HepG2 (cell line): Measurements from ENCODE around the gene MSMB. TPM values are rescaled to one million over a fixed set of nuclear protein-coding genes. Genes with fewer than 3 reads are reported as not detected.
"Not testable (repeated sequence)": the region's sequence is repeated elsewhere in the genome, so short reads cannot be mapped to it uniquely, and the experiment has no call there.

ENCODE experiments used
- ATAC-seq: fragments of 200-7000 bp; cut with Tn5 transposase; 3 replicates; pipeline ENCODE4 v1.9.1; 2020; ENCODE audit warnings: mild to moderate bottlenecking, moderate library complexity
- BruUV-seq: library from RNA; stranded (reverse); fragments of 400-500 nt; replicated peaks from 2 replicates; lab custom pipeline; 2021; lab: Mats Ljungman, UMichigan
- CTCF ChIA-PET: fragments of 300-600 bp; formaldehyde crosslinking; extraction: SDS; loops from one replicate; lab custom pipeline; 2021; ENCODE audit warnings: low total read pairs, inconsistent platforms, low intra/inter-chr PET ratio; lab: Yijun Ruan, JAX
- POLR2A ChIA-PET: fragments of 350-600 bp; sonication (Branson Sonifier 250); formaldehyde crosslinking; loops from one replicate; lab custom pipeline; 2020; ENCODE audit warnings: antibody characterized with exemption, inconsistent platforms; lab: Yijun Ruan, JAX
- DNase-seq: peaks from one replicate; pipeline ENCODE4 v3.0.0-alpha.2; 2015; ENCODE audit warnings: low spot score
- FAIRE-seq: peaks from 3 replicates; lab custom pipeline; 2011; peaks lifted over from hg19 to GRCh38; lab: Jason Lieb, UNC
- H2AFZ ChIP-seq: one replicate; pipeline ENCODE4 v1.6.1; 2011; ENCODE audit warnings: low read length, inconsistent platforms
- H3K27ac ChIP-seq: fragments of 300-600 bp; 3 replicates; pipeline ENCODE4 v1.8.0; 2011; ENCODE audit warnings: mixed run types, mild to moderate bottlenecking, mixed read lengths, low read length, inconsistent platforms; ENCODE audit not compliant: insufficient read depth; ENCODE audit errors: extremely low read length
- H3K27me3 ChIP-seq, 2 experiments: fragments of 200-600 bp in 1 of 2; 2 replicates in 1 of 2; 3 replicates in 1 of 2; pipeline versions ENCODE4 v1.6.0 to v1.8.0; 2011; ENCODE audit warnings: low read length in 2 of 2, mild to moderate bottlenecking in 2 of 2, moderate library complexity in 2 of 2, inconsistent platforms in 1 of 2; ENCODE audit not compliant: insufficient read depth in 2 of 2, control insufficient read depth in 1 of 2
- H3K36me3 ChIP-seq, 2 experiments: fragments of 200-600 bp in 1 of 2; replicated peaks in 1 of 2; 2 replicates in 1 of 2; 3 replicates in 1 of 2; pipeline versions ENCODE4 v1.5.1 to v1.8.0; 2011; ENCODE audit warnings: low read length in 2 of 2, inconsistent platforms in 1 of 2; ENCODE audit not compliant: insufficient read depth in 2 of 2, control insufficient read depth in 1 of 2
- H3K4me1 ChIP-seq: 2 replicates; pipeline ENCODE4 v1.5.1; 2012; ENCODE audit warnings: low read length, inconsistent platforms; ENCODE audit not compliant: insufficient read depth
- H3K4me2 ChIP-seq: 2 replicates; pipeline ENCODE4 v1.6.0; 2011; ENCODE audit warnings: low read depth, low read length, inconsistent platforms
- H3K4me3 ChIP-seq, 3 experiments: fragments of 200-600 bp in 1 of 3; sonication (generic), shearing (Covaris generic) in 1 of 3; replicated peaks in 1 of 3; 2 replicates each; pipeline ENCODE4 v1.5.1; 2011 to 2016; ENCODE audit warnings: low read length in 3 of 3, inconsistent platforms in 2 of 3, low read depth in 2 of 3, mild to moderate bottlenecking in 2 of 3, control low read depth in 1 of 3, mixed read lengths in 1 of 3; ENCODE audit not compliant: insufficient read depth in 1 of 3
- H3K79me2 ChIP-seq: one replicate; pipeline ENCODE4 v1.6.1; 2011; ENCODE audit warnings: low read length, inconsistent platforms; ENCODE audit not compliant: insufficient read depth
- H3K9ac ChIP-seq: 2 replicates; pipeline ENCODE4 v1.6.0; 2011; ENCODE audit warnings: mild to moderate bottlenecking, low read depth, low read length, inconsistent platforms; ENCODE audit not compliant: insufficient read depth
- H3K9me3 ChIP-seq: 2 replicates; pipeline ENCODE4 v1.5.1; 2012; ENCODE audit warnings: mild to moderate bottlenecking, low read length
- H4K20me1 ChIP-seq: 2 replicates; pipeline ENCODE4 v1.6.0; 2011; ENCODE audit warnings: inconsistent platforms, mild to moderate bottlenecking, low read length, moderate library complexity; ENCODE audit not compliant: insufficient read depth
- CBX2 ChIP-seq, 2 experiments: fragments of 200-600 bp in 1 of 2; sonication (generic); formaldehyde crosslinking in 1 of 2; IDR thresholded peaks; 2 replicates each; pipeline versions ENCODE4 v1.7.0 to v1.8.1; 2018 to 2022; ENCODE audit warnings: low read depth in 2 of 2, low read length in 1 of 2, mild to moderate bottlenecking in 1 of 2, missing genetic modification reagents in 1 of 2
- FOXJ3 ChIP-seq: sonication (generic); formaldehyde crosslinking; IDR thresholded peaks from 2 replicates; pipeline ENCODE4 v1.4.0; 2020; ENCODE audit warnings: missing genetic modification reagents, mild to moderate bottlenecking, borderline replicate concordance
- KLF11 ChIP-seq: IDR thresholded peaks from 2 replicates; pipeline ENCODE4 v1.6.1; 2016; ENCODE audit warnings: missing compliant biosample characterization
- KLF9 ChIP-seq: IDR thresholded peaks from 2 replicates; pipeline ENCODE4 v1.6.1; 2016; ENCODE audit warnings: low read depth
- KMT2B ChIP-seq: IDR thresholded peaks from 2 replicates; pipeline ENCODE4 v1.6.1; 2016; ENCODE audit warnings: missing genetic modification reagents, missing compliant biosample characterization
- MAFF ChIP-seq: IDR thresholded peaks from 2 replicates; pipeline ENCODE4 v1.6.1; 2011; ENCODE audit warnings: low read depth, low read length, improper control_type of control experiment
- MAZ ChIP-seq, 2 experiments: sonication (generic) in 1 of 2; formaldehyde crosslinking in 1 of 2; IDR thresholded peaks; 2 replicates each; pipeline versions ENCODE4 v1.5.0 to v1.6.1; 2012 to 2020; ENCODE audit warnings: low read depth in 2 of 2, mild to moderate bottlenecking in 2 of 2, borderline replicate concordance in 1 of 2, improper control_type of control experiment in 1 of 2, low read length in 1 of 2, missing genetic modification reagents in 1 of 2, moderate library complexity in 1 of 2
- NRL ChIP-seq: sonication (generic); formaldehyde crosslinking; IDR thresholded peaks from 2 replicates; pipeline ENCODE4 v1.5.0; 2020; ENCODE audit warnings: missing genetic modification reagents, mild to moderate bottlenecking, moderate library complexity, borderline replicate concordance
- PAXIP1 ChIP-seq: sonication (generic); formaldehyde crosslinking; conservative IDR thresholded peaks from 2 replicates; pipeline ENCODE4 v1.4.0; 2020; ENCODE audit warnings: mild to moderate bottlenecking, missing genetic modification reagents, moderate library complexity
- PHF20 ChIP-seq: sonication (generic); formaldehyde crosslinking; IDR thresholded peaks from 2 replicates; pipeline ENCODE4 v1.5.0; 2020; ENCODE audit warnings: mild to moderate bottlenecking, missing genetic modification reagents
- SAP130 ChIP-seq: IDR thresholded peaks from 2 replicates; pipeline ENCODE4 v1.6.1; 2016; ENCODE audit warnings: low read depth
- SMARCE1 ChIP-seq: fragments of 450-650 bp; IDR thresholded peaks from 2 replicates; pipeline ENCODE4 v1.6.1; 2017; ENCODE audit warnings: borderline replicate concordance
- ZFX ChIP-seq: sonication (generic); formaldehyde crosslinking; IDR thresholded peaks from 2 replicates; pipeline ENCODE4 v1.4.0; 2020; ENCODE audit warnings: mild to moderate bottlenecking, low read depth, missing genetic modification reagents, moderate library complexity
- ZFY ChIP-seq: sonication (generic); formaldehyde crosslinking; IDR thresholded peaks from 2 replicates; pipeline ENCODE4 v1.4.0; 2020; ENCODE audit warnings: missing genetic modification reagents
- ZFYVE20 ChIP-seq: sonication (generic); formaldehyde crosslinking; IDR thresholded peaks from 2 replicates; pipeline ENCODE4 v1.8.0; 2023; ENCODE audit warnings: low read depth, mild to moderate bottlenecking, moderate library complexity, missing genetic modification reagents, borderline replicate concordance
- ZMYM4 ChIP-seq: sonication (generic); formaldehyde crosslinking; IDR thresholded peaks from 2 replicates; pipeline ENCODE4 v1.8.1; 2023; ENCODE audit warnings: mild to moderate bottlenecking, missing genetic modification reagents
- ZNF232 ChIP-seq: sonication (generic); formaldehyde crosslinking; IDR thresholded peaks from 2 replicates; pipeline ENCODE4 v1.4.0; 2020; ENCODE audit warnings: missing genetic modification reagents, borderline replicate concordance
- ZNF24 ChIP-seq: fragments of 450-650 bp; IDR thresholded peaks from 2 replicates; pipeline ENCODE4 v1.6.1; 2017; ENCODE audit warnings: antibody characterized with exemption, mild to moderate bottlenecking
- ZNF362 ChIP-seq: sonication (generic); formaldehyde crosslinking; IDR thresholded peaks from 2 replicates; pipeline ENCODE4 v1.4.0; 2020; ENCODE audit warnings: missing genetic modification reagents, mild to moderate bottlenecking, borderline replicate concordance
- ZNF660 ChIP-seq: sonication (generic); formaldehyde crosslinking; IDR thresholded peaks from 2 replicates; pipeline ENCODE4 v1.5.1; 2020; ENCODE audit warnings: mild to moderate bottlenecking, low read depth, missing genetic modification reagents, borderline replicate concordance
- WGBS: methylation state at CpG from one replicate; pipeline ENCODE4 v1.1.6; 2017; ENCODE audit warnings: low lambda C conversion rate; 5-methylcytosine and 5-hydroxymethylcytosine counted together
- in situ Hi-C: cut with HindIII; loops from 2 replicates; pipeline ENCODE4 v1.10.0; 2017; ENCODE audit warnings: low pct_unique_long_range_greater_than_20kb; ENCODE audit not compliant: extremely low pct_ligation_motif_present
- intact Hi-C: fragments of 100-400 bp; cut with micrococcal nuclease; formaldehyde crosslinking; loops from one replicate; pipeline ENCODE4 v1.10.0; 2022; ENCODE audit not compliant: unreplicated experiment
- polyA plus RNA-seq, 8 experiments: library from polyadenylated mRNA; depleted of rRNA in 3 of 8; stranded (reverse) in 7 of 8; unstranded in 1 of 8; fragments of >200 nt; fragmentation: Illumina TruSeq in 4 of 8; extraction: Trizol in 4 of 8; gene quantifications; 2 replicates each; pipeline versions ENCODE4 v1.2.1 to v1.2.3, GENCODE V29; 2011 to 2016; ENCODE audit warnings: low read depth in 4 of 8, missing spikeins in 1 of 8, mixed read lengths in 1 of 8; ENCODE audit not compliant: insufficient read depth in 1 of 8
- total RNA-seq, 5 experiments: library from RNA; depleted of rRNA; stranded (reverse); fragments of >200 nt; fragmentation: Illumina TruSeq; extraction: Trizol; gene quantifications; 2 replicates each; pipeline ENCODE4 v1.2.3, GENCODE V29; 2016; ENCODE audit warnings: low read depth in 1 of 5

MSMB gene
- total and polyA plus RNA-seq, 2 of the 13 experiments (the other 11 are each of a cell fraction or from before 2014, with no cell fraction given), result 0.84 TPM; not detected in 1

DNA sequence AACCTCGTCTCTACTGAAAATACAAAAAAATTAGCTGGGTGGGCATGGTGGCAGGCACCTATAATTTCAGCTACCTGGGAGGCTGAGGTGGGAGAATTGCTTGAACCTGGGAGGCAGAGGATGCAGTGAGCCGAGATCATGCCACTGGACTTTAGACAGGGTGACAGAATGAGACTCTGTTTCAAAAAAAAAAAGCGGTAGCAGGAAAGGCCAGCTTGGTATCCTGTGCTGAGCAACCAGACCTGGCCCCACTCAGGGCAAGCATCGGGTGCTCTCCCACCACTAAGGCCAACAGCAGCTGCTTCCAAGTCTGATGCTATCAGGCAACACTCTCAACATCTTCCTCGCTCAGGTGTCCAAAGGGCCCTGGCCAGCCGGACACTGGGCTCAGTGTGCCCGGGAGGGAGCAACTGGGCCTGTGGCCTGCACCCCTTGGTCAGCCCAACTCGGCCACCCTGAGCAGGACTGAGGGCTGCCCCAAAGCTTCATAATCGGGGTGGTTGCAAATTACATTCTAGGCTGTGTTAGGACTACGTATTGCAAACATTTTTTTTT, 44.3 kb upstream of the MSMB start (continued):
- TF ChIP-seq MAZ (IDR thresholded peaks at IDR 0.05; ENCODE audit: borderline replicate concordance, low read depth, low read length) (no peak), MAZ (CRISPR knock-in tag; IDR thresholded peaks at IDR 0.05; ENCODE audit: low read depth) (no peak), ZFX (peak; percentile 57; the same call in 1 of the 2 replicates), PAXIP1 (peak; percentile 39; the same call in 1 of the 2 replicates), ZNF24 (no peak), FOXJ3 (CRISPR knock-in tag) (no peak), CBX2 (IDR thresholded peaks at IDR 0.05; ENCODE audit: low read depth, low read length) (no peak), CBX2 (CRISPR knock-in tag; IDR thresholded peaks at IDR 0.05; ENCODE audit: low read depth) (no peak), KLF11 (CRISPR knock-in tag) (no peak), SMARCE1 (no peak), KMT2B (no peak), ZFY (CRISPR knock-in tag) (peak; percentile 41; the same call in 1 of the 2 replicates), ZNF232 (CRISPR knock-in tag) (0 out of 2 replicates have a peak, but pooled peaks have one; percentile 21), ZFYVE20 (CRISPR knock-in tag) (no peak), PHF20 (no peak), KLF9 (CRISPR knock-in tag) (no peak), SAP130 (CRISPR knock-in tag) (0 out of 2 replicates have a peak, but pooled peaks have one; percentile 15), MAFF (no peak), NRL (0 out of 2 replicates have a peak, but pooled peaks have one; percentile 24), ZNF660 (CRISPR knock-in tag) (no peak), ZNF362 (peak; percentile 86), ZMYM4 (CRISPR knock-in tag) (0 out of 2 replicates have a peak, but pooled peaks have one; percentile 7)

GRCh38 chr10:46087381-46087780, 41.3 kb upstream of the MSMB start:
- H3K9me3 ChIP-seq, H3K4me2 ChIP-seq, POLR2A ChIA-PET, H3K27ac ChIP-seq, BruUV-seq, H3K4me3 ChIP-seq, H4K20me1 ChIP-seq, FAIRE-seq, H3K27me3 ChIP-seq, H2AFZ ChIP-seq, in situ Hi-C loops, H3K36me3 ChIP-seq, CTCF ChIA-PET, H3K79me2 ChIP-seq, intact Hi-C loops, ATAC-seq, H3K9ac ChIP-seq, DNase-seq: not testable (repeated sequence)
- WGBS, result 62% methylated on average over 11 of the region's 11 CpGs
- peaks cover 51% of the 10 kb centered on the region for H3K4me1 ChIP-seq
